Natural killer cell (primary cell): ENCODE data around the gene ZXDC. TPM values are rescaled to one million over a fixed set of nuclear protein-coding genes. Genes with fewer than 3 reads are reported as not detected.

ENCODE experiments used
- ATAC-seq, 3 donors: fragments of 150-1000 bp in 2 of 3; fragments of 200-7000 bp in 1 of 3; cut with Tn5 transposase; 1 replicate in 1 of 3; 2 replicates in 2 of 3; pipeline ENCODE4 v1.10.0; 2021; ENCODE audit warnings: mild to moderate bottlenecking in 2 of 3, moderate library complexity in 2 of 3
- DNase-seq, 2 donors: peaks; one replicate each; pipeline versions ENCODE4 v3.0.0 to v3.0.0-alpha.2; 2013 to 2021; ENCODE audit warnings: mixed read lengths in 1 of 2
- H3K27ac ChIP-seq: one replicate; pipeline ENCODE4 v1.5.1; 2013; ENCODE audit warnings: mild to moderate bottlenecking, low read length
- H3K27me3 ChIP-seq: one replicate; pipeline ENCODE4 v1.6.1; 2013; ENCODE audit warnings: low read length; ENCODE audit not compliant: control insufficient read depth, insufficient read depth
- H3K36me3 ChIP-seq: one replicate; pipeline ENCODE4 v1.6.1; 2013; ENCODE audit warnings: low read length; ENCODE audit not compliant: control insufficient read depth, insufficient read depth
- H3K4me1 ChIP-seq: one replicate; pipeline ENCODE4 v1.6.1; 2013; ENCODE audit warnings: low read length; ENCODE audit not compliant: control insufficient read depth, insufficient read depth
- H3K4me3 ChIP-seq: one replicate; pipeline ENCODE4 v1.5.1; 2013; ENCODE audit warnings: low read length
- H3K9me3 ChIP-seq: one replicate; pipeline ENCODE4 v1.6.1; 2013; ENCODE audit warnings: low read length; ENCODE audit not compliant: control insufficient read depth, insufficient read depth
- H3K27ac Mint-ChIP-seq, 2 donors: one replicate each; pipeline ENCODE4 v1.8.0; 2022; ENCODE audit warnings: mild to moderate bottlenecking in 2 of 2, mixed read lengths in 2 of 2, moderate library complexity in 1 of 2
- H3K27me3 Mint-ChIP-seq, 2 donors: one replicate each; pipeline ENCODE4 v1.8.0; 2022; ENCODE audit warnings: low read depth in 2 of 2, mixed read lengths in 2 of 2
- H3K36me3 Mint-ChIP-seq: one replicate; pipeline ENCODE4 v1.8.0; 2022; ENCODE audit warnings: mixed read lengths
- H3K4me1 Mint-ChIP-seq, 2 donors: one replicate each; pipeline ENCODE4 v1.8.0; 2022; ENCODE audit warnings: mixed read lengths in 2 of 2
- H3K4me3 Mint-ChIP-seq: one replicate; pipeline ENCODE4 v1.8.0; 2022; ENCODE audit warnings: mild to moderate bottlenecking, moderate library complexity, mixed read lengths
- H3K9me3 Mint-ChIP-seq, 2 donors: one replicate each; pipeline ENCODE4 v1.8.0; 2022; ENCODE audit warnings: mixed read lengths in 2 of 2
- CTCF ChIP-seq: fragments of 200-600 bp; IDR thresholded peaks from one replicate; pipeline ENCODE4 v1.8.0; 2022; ENCODE audit warnings: antibody characterized with exemption
- WGBS: methylation state at CpG from one replicate; pipeline ENCODE4 v1.1.7; 2013; ENCODE audit warnings: missing lambda C conversion rate; ENCODE audit not compliant: insufficient coverage; 5-methylcytosine and 5-hydroxymethylcytosine counted together
- intact Hi-C: fragments of 100-400 bp; cut with micrococcal nuclease; formaldehyde crosslinking; loops from one replicate; pipeline ENCODE4 v1.14.2; 2022
- total RNA-seq, 4 donors: library from RNA; stranded (reverse); fragments of 120-200 nt in 1 of 4; gene quantifications; one replicate each; pipeline versions ENCODE4 v1.2.3 to v1.2.4, GENCODE V29; 2013 to 2022

ZXDC gene
- total RNA-seq, 3 donors from 2014 or later (not counting 1 experiment from before 2014, with no cell fraction given), result 56.1 to 70.2 (median 68.4) TPM

- ATAC-seq (no peak), DNase-seq (peak in 1 of 2 donors; percentile 12)
- no peaks in the 10 kb centered on the region for H3K27me3 Mint-ChIP-seq
- no peaks in the 10 kb centered on the region for H3K9me3 Mint-ChIP-seq
- TF ChIP-seq CTCF, result no peak
- H3K36me3 Mint-ChIP-seq, result no peaks in the 10 kb centered on the region
- WGBS, result 97% methylated on average over 14 of the region's 14 CpGs
- no peaks in the 10 kb centered on the region for H3K27me3 ChIP-seq
- no peaks in the 10 kb centered on the region for H3K4me1 Mint-ChIP-seq
- no peak overlapping the region for H3K4me3 ChIP-seq
- H3K27ac ChIP-seq, result no peak overlapping the region
- intact Hi-C loops, result no loop called here
- no peak overlapping the region for H3K27ac Mint-ChIP-seq
- H3K36me3 ChIP-seq, result peaks cover 24% of the 10 kb centered on the region
- no peaks in the 10 kb centered on the region for H3K9me3 ChIP-seq
- no peaks in the 10 kb centered on the region for H3K4me1 ChIP-seq
- no peak overlapping the region for H3K4me3 Mint-ChIP-seq
Observed at GRCh38 chr3:126435456-126436315, 40.0 kb downstream of the ZXDC start.

- ATAC-seq (no peak), DNase-seq (no peak)
- Histone ChIP-seq H3K27ac (no peak overlapping the region), H3K4me3 (no peak overlapping the region), H3K27me3 (no peaks in the 10 kb centered on the region), H3K4me1 (no peaks in the 10 kb centered on the region), H3K36me3 (peaks cover 22% of the 10 kb centered on the region), H3K9me3 (no peaks in the 10 kb centered on the region)
- intact Hi-C loops, result no loop called here
- H3K27ac Mint-ChIP-seq, result no peak overlapping the region
- WGBS, result 95% methylated on average over 8 of the region's 8 CpGs
- no peaks in the 10 kb centered on the region for H3K36me3 Mint-ChIP-seq
- no peak overlapping the region for H3K4me3 Mint-ChIP-seq
- no peaks in the 10 kb centered on the region for H3K27me3 Mint-ChIP-seq
- TF ChIP-seq CTCF, result no peak
- H3K9me3 Mint-ChIP-seq, result no peaks in the 10 kb centered on the region
- H3K4me1 Mint-ChIP-seq, result no peaks in the 10 kb centered on the region
Observed at GRCh38 chr3:126434931-126435411, 40.7 kb downstream of the ZXDC start.

- TF ChIP-seq CTCF, result no peak
- ATAC-seq (no peak), DNase-seq (no peak)
- H3K9me3 Mint-ChIP-seq, result no peaks in the 10 kb centered on the region
- no peaks in the 10 kb centered on the region for H3K27me3 Mint-ChIP-seq
- Histone ChIP-seq H3K27me3 (no peaks in the 10 kb centered on the region), H3K9me3 (no peaks in the 10 kb centered on the region), H3K36me3 (peaks cover 18% of the 10 kb centered on the region), H3K4me3 (no peak overlapping the region), H3K27ac (no peak overlapping the region), H3K4me1 (no peaks in the 10 kb centered on the region)
- no peak overlapping the region for H3K4me3 Mint-ChIP-seq
- no peaks in the 10 kb centered on the region for H3K36me3 Mint-ChIP-seq
- no peak overlapping the region for H3K27ac Mint-ChIP-seq
- H3K4me1 Mint-ChIP-seq, result no peaks in the 10 kb centered on the region
- WGBS, result 98% methylated on average over 6 of the region's 6 CpGs
- intact Hi-C loops, result no loop called here
Observed at GRCh38 chr3:126434264-126434590, 41.5 kb downstream of the ZXDC start.
